PC-3 (cell line): ENCODE results near the gene CAPN12. TPM values are rescaled to one million over a fixed set of nuclear protein-coding genes. Genes with fewer than 3 reads are reported as not detected.

Source experiments
- ATAC-seq: fragments of 200-7000 bp; cut with Tn5 transposase; 2 replicates; pipeline ENCODE4 v1.9.1; 2020; ENCODE audit warnings: mild to moderate bottlenecking, moderate library complexity
- BruUV-seq: library from RNA; stranded (reverse); fragments of 400-500 nt; replicated peaks from 2 replicates; lab custom pipeline; 2021; lab: Mats Ljungman, UMichigan
- CTCF ChIA-PET: fragments of 300-600 bp; sonication (Branson Sonifier 250); formaldehyde crosslinking; loops from one replicate; lab custom pipeline; 2022; ENCODE audit warnings: antibody characterized with exemption; lab: Charles Lee
- POLR2A ChIA-PET: fragments of 300-600 bp; sonication (Branson Sonifier 250); formaldehyde crosslinking; loops from one replicate; lab custom pipeline; 2022; ENCODE audit warnings: antibody characterized with exemption; ENCODE audit not compliant: unreplicated experiment; lab: Charles Lee
- DNase-seq: peaks from one replicate; pipeline ENCODE4 v3.0.0-alpha.2; 2015
- H2AFZ ChIP-seq: fragments of 300-600 bp; sonication (generic); 2 replicates; pipeline ENCODE4 v1.6.0; 2016; ENCODE audit warnings: antibody characterized with exemption, low read length
- H3F3A ChIP-seq: fragments of 300-600 bp; sonication (generic); one replicate; pipeline ENCODE4 v1.6.0; 2017; ENCODE audit warnings: antibody characterized with exemption, low read length, control low read depth, mild to moderate bottlenecking; ENCODE audit not compliant: unreplicated experiment
- H3K27ac ChIP-seq: fragments of 300-600 bp; sonication (generic); 2 replicates; pipeline ENCODE4 v1.5.1; 2016; ENCODE audit warnings: mild to moderate bottlenecking, low read length
- H3K27me3 ChIP-seq: fragments of 300-600 bp; sonication (generic); 2 replicates; pipeline ENCODE4 v1.6.1; 2016; ENCODE audit warnings: low read length, mixed read lengths
- H3K36me3 ChIP-seq: fragments of 300-600 bp; sonication (generic); 2 replicates; pipeline ENCODE4 v1.6.1; 2016; ENCODE audit warnings: low read depth, mixed run types, low read length, mixed read lengths
- H3K4me1 ChIP-seq: fragments of 300-600 bp; sonication (generic); 2 replicates; pipeline ENCODE4 v1.5.1; 2016; ENCODE audit warnings: low read length; ENCODE audit not compliant: insufficient read depth
- H3K4me2 ChIP-seq: fragments of 300-600 bp; sonication (generic); 2 replicates; pipeline ENCODE4 v1.6.0; 2016; ENCODE audit warnings: low read length
- H3K4me3 ChIP-seq: fragments of 300-600 bp; sonication (generic); 2 replicates; pipeline ENCODE4 v1.5.1; 2016; ENCODE audit warnings: mild to moderate bottlenecking, low read length, mixed read lengths
- H3K79me2 ChIP-seq: fragments of 300-600 bp; sonication (generic); 2 replicates; pipeline ENCODE4 v1.6.1; 2017; ENCODE audit warnings: low read length, mixed read lengths
- H3K9ac ChIP-seq: fragments of 300-600 bp; sonication (generic); 2 replicates; pipeline ENCODE4 v1.6.0; 2016; ENCODE audit warnings: mild to moderate bottlenecking, low read length
- H3K9me2 ChIP-seq: fragments of 300-600 bp; sonication (generic); replicated peaks from 2 replicates; pipeline ENCODE4 v1.6.1; 2016; ENCODE audit warnings: mixed run types, low read length, mixed read lengths
- H3K9me3 ChIP-seq: fragments of 300-600 bp; sonication (generic); 2 replicates; pipeline ENCODE4 v1.6.1; 2016; ENCODE audit warnings: low read length, mixed read lengths
- H4K20me1 ChIP-seq: fragments of 300-600 bp; sonication (generic); 2 replicates; pipeline ENCODE4 v1.6.1; 2016; ENCODE audit warnings: low read length, mixed read lengths
- CTCF ChIP-seq: fragments of 300-600 bp; sonication (generic); conservative IDR thresholded peaks from 2 replicates; pipeline ENCODE4 v1.5.1; 2017; ENCODE audit warnings: antibody characterized with exemption, low read depth, mild to moderate bottlenecking, low read length
- EZH2 ChIP-seq: fragments of 300-600 bp; sonication (generic); IDR thresholded peaks from one replicate; pipeline ENCODE4 v1.6.1; 2017; ENCODE audit warnings: antibody characterized with exemption, mild to moderate bottlenecking, low read length; ENCODE audit not compliant: unreplicated experiment
- EZH2phosphoT487 ChIP-seq: fragments of 300-600 bp; sonication (generic); IDR thresholded peaks from 2 replicates; pipeline ENCODE4 v1.6.1; 2018; ENCODE audit warnings: mild to moderate bottlenecking, antibody characterized with exemption, low read length, borderline replicate concordance
- intact Hi-C: fragments of 100-400 bp; cut with micrococcal nuclease; formaldehyde crosslinking; loops from 2 replicates; pipeline ENCODE4 v1.9.0; 2023
- total RNA-seq: library from RNA; depleted of rRNA; stranded (reverse); fragments of >200 nt; gene quantifications from 2 replicates; pipeline ENCODE4 v1.2.3, GENCODE V29; 2014

The CAPN12 gene
- total RNA-seq, 1 experiment from 2014 or later: 3.8 TPM

GRCh38 chr19:38742296-38742695 is 2.0 kb downstream of the CAPN12 start:
- H3K27me3 ChIP-seq: no peaks in the 10 kb centered on the region
- ChIA-PET CTCF (no interaction called here), POLR2A (no interaction called here)
- TF ChIP-seq EZH2 (no peak), EZH2phosphoT487 (no peak), CTCF (no peak)
- intact Hi-C loops: no loop called here
- H3K9ac ChIP-seq: no peak overlapping the region
- no peak overlapping the region for H3K27ac ChIP-seq
- H3K4me2 ChIP-seq: no peak overlapping the region
- H3K4me3 ChIP-seq: no peak overlapping the region
- no peaks in the 10 kb centered on the region for H3K9me2 ChIP-seq
- H3K36me3 ChIP-seq: no peaks in the 10 kb centered on the region
- no TSS peak for BruUV-seq
- no peaks in the 10 kb centered on the region for H3K79me2 ChIP-seq
- no peak for ATAC-seq
- no peaks in the 10 kb centered on the region for H4K20me1 ChIP-seq
- H3K4me1 ChIP-seq: no peaks in the 10 kb centered on the region; the same call in 1 of the 2 replicates
- no peaks in the 10 kb centered on the region for H3F3A ChIP-seq
- H3K9me3 ChIP-seq: no peaks in the 10 kb centered on the region
- DNase-seq: no peak
- no peak overlapping the region for H2AFZ ChIP-seq

GRCh38 chr19:38741670-38742069 is 2.6 kb downstream of the CAPN12 start:
- ChIA-PET CTCF (no interaction called here), POLR2A (no interaction called here)
- TF ChIP-seq EZH2 (no peak), EZH2phosphoT487 (no peak), CTCF (no peak)
- DNase-seq (no peak), ATAC-seq (no peak)
- BruUV-seq: no TSS peak
- H3K27me3 ChIP-seq: no peaks in the 10 kb centered on the region
- H3F3A ChIP-seq: no peaks in the 10 kb centered on the region
- no peaks in the 10 kb centered on the region; the same call in 1 of the 2 replicates for H3K4me1 ChIP-seq
- H3K79me2 ChIP-seq: no peaks in the 10 kb centered on the region
- no peaks in the 10 kb centered on the region for H3K36me3 ChIP-seq
- no peak overlapping the region for H3K9ac ChIP-seq
- H3K4me3 ChIP-seq: no peak overlapping the region
- no peaks in the 10 kb centered on the region for H4K20me1 ChIP-seq
- H3K9me3 ChIP-seq: no peaks in the 10 kb centered on the region
- H3K27ac ChIP-seq: no peak overlapping the region
- H3K4me2 ChIP-seq: no peak overlapping the region
- intact Hi-C loops: no loop called here
- H2AFZ ChIP-seq: no peak overlapping the region
- H3K9me2 ChIP-seq: no peaks in the 10 kb centered on the region

- intact Hi-C loops: no loop called here
- H3F3A ChIP-seq: no peaks in the 10 kb centered on the region
- no peak overlapping the region for H3K4me3 ChIP-seq
- no peaks in the 10 kb centered on the region for H3K9me2 ChIP-seq
- ATAC-seq (no peak), DNase-seq (no peak)
- no peak overlapping the region for H3K4me2 ChIP-seq
- CTCF ChIA-PET: no interaction called here
- POLR2A ChIA-PET: no interaction called here
- no peaks in the 10 kb centered on the region for H4K20me1 ChIP-seq
- no peaks in the 10 kb centered on the region for H3K27me3 ChIP-seq
- BruUV-seq: no TSS peak
- H3K9ac ChIP-seq: no peak overlapping the region
- no peaks in the 10 kb centered on the region; the same call in 1 of the 2 replicates for H3K4me1 ChIP-seq
- H3K36me3 ChIP-seq: no peaks in the 10 kb centered on the region
- H3K79me2 ChIP-seq: no peaks in the 10 kb centered on the region
- H3K9me3 ChIP-seq: no peaks in the 10 kb centered on the region
- no peak overlapping the region for H3K27ac ChIP-seq
- TF ChIP-seq EZH2phosphoT487 (no peak), CTCF (no peak), EZH2 (no peak)
- H2AFZ ChIP-seq: no peak overlapping the region
These were observed 3.3 kb downstream of the CAPN12 start for GRCh38 chr19:38740932-38741331.
